Stimulated activated CD8-positive, alpha-beta memory T cell treated with anti-CD3 and anti-CD28 coated beads, Interleukin-15, amount 100 ng/mL, for 24 hours (primary cell): ENCODE results near the gene DAPK1.
"Not testable (repeated sequence)": the region's sequence is repeated elsewhere in the genome, so short reads cannot be mapped to it uniquely, and the experiment has no call there.

Source experiments
- DNase-seq: peaks from one replicate; pipeline ENCODE4 v3.0.0-alpha.2; 2020; ENCODE audit warnings: low read depth

Gene DAPK1

DNA sequence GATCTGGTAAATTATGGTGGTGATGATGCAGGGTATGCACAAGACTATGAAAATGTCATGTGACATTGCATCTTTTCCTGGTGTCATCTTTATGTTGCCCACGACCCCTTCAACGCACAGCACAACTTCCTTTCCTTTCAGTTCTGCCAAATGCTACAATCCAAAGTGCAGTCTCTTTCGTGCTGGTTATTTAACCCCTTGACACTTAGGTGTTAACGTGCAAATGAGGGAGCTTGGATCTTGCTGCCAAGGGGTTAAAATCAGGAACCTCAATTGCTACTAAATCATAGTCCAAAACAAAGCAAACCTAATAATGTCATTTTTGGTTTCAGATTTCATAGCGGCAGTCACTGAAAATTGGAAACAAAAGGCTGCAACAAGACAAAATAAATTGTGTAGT lies 244.2 kb downstream of the DAPK1 start:
- DNase-seq, result no peak

DNA sequence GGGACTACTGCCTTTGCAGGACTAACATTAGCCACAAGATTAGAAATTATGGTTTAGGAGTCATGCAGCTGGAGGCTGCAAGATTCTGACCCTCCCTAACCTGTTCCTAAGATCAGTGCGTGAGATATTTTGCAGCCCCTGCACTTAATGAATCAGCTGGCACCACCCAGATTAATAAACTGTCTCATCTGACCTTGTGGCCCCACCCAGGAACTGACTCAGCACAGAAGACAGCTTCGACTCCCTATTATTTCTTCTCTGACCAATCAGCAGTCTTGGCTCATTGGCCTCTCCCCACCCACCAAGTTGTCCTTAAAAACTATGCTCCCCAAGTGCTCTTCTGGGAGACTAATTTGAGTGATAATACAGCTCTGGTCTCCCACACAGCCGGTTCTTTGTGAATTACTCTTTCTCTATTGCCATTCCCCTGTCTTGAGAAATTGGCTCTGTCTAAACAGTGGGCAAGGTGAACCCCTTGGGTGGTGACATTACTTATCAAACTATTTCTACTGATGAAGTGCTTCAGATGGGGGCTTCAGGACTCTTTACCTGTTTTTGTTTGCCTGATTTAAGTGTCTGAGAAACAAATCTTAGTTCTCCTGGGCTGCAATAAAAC lies 245.3 kb downstream of the DAPK1 start:
- DNase-seq, result no peak

DNA sequence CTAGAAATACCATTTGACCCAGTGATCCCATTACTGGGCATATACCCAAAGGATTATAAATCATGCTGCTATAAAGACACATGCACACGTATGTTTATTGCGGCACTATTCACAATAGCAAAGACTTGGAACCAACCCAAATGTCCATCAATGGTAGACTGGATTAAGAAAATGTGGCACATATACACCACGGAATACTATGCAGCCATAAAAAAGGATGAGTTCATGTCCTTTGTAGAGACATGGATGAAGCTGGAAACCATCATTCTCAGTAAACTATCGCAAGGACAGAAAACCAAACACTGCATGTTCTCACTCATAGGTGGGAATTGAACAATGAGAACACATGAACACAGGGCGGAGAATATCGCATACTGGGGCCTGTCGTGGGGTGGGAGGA lies 246.6 kb downstream of the DAPK1 start:
- DNase-seq, result not testable (repeated sequence)

DNA sequence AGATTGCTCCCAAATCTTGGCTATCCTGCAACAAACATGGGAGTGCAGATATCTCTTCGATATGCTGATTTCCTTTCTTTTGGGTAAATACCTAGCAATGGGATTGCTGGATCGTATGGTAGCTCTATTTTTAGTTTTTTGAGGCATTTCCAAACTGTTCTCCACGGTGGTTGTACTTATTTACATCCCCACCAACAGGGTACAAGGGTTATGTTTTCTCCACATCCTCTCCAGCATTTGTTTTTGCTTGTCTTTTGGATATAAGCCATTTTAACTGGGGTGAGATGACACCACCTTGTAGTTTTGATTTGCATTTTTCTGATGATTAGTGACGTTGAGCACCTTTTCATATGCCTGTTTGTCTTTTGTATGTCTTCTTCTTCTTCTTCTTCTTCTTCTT lies 248.5 kb downstream of the DAPK1 start:
- no peak for DNase-seq

DNA sequence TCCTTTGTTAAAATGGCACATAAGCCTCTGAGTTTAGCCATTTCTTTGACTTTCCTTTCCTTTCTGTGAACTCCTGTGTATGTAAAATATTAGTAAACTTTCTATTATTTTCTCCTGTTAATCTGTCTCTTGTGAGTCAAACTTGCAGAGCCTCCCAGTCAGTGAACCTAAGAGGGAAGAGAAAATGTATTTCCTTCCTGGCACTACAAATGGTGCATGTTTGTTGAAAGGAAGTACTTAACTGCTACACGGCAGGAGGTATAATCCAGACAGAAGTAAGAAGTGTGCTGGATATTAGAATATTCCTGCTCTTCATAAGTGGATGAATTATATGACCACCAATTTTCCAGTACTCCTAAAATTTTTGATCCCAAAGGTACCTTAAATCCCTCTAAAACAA lies 251.2 kb downstream of the DAPK1 start:
- no peak for DNase-seq

DNA sequence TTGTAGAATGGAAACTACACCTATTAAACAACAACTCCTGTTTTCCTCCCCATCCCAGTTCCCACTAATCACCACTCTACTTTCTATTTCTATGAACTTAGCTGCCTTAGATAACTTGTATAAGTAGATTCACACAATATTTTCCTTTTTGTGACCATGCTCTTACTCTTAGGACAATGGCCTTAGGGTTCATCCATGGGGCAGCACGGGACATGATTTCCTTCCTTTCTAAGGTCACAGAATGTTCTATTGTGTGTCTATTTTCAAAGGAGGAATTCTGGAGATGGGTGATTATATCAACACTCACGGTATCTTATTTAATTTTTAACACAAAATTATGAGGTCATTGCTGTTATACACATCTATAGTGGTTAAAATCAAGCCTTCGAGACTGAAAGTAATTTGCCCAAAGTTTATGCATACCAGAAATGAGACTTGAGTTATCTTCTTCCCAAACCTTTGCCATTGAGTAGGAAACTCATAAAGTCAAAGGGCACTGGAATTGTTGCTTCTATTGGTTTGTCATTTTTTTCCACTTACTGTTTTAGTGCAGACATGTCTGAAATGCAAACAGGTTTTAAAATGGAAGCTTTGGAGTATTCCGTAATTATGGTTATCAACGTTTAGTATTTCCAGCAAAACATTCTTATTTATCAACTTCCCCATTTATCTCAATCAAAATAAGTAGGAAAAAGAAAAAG lies 251.8 kb downstream of the DAPK1 start:
- DNase-seq, result no peak

DNA sequence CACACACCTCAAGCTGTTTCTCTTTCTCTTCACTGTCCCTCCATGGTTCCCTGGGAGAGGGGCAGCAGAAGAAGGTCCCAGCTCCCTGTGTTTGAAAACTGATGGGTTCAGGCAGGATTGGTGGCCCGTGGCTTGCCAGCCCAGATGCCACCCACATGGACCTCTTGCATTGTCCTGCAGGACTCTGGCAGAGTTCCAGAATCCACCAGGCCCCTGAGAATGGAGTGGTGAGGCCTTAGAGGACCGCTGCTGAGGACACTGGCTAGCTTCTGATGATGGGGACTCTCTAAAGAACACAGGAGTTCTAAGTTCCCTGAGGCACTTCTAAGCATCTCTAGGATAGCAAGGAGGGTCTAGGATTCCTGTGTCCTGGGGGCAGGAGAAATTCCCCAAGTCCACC lies 253.1 kb downstream of the DAPK1 start:
- no peak for DNase-seq

DNA sequence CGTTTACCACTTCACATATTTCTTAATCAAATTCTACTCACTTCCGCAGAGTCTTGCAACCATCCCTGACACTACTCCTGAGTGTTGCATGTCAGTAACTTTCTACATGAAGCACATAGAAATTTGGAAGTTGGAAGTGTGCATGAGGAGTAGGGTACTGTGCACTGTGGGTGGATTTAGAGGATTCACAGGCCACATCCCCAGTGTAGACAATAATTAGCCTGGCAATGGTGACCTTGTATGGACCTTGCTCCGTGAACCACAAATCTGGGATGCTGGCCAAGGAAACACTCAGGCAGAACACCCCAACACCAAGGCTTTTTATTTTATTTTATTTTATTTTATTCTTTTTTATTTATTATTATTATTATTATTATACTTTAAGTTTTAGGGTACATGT lies 253.8 kb downstream of the DAPK1 start:
- no peak for DNase-seq

DNA sequence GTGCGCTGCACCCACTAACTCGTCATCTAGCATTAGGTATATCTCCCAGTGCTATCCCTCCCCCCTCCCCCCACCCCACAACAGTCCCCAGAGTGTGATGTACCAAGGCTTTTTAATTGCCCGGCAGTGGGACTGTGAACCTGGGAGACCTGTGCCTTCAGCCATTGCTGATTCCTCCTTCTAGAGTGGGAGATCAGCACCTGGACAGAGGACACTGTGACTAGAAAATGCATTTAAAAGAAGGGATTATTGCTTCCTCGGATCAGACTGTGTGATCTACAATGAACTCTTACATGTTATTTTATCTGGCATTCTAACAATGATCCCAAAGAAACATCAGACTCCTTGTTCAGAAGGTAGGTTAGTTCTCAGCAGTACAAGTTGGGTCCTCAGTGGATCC lies 254.2 kb downstream of the DAPK1 start:
- no peak for DNase-seq

DNA sequence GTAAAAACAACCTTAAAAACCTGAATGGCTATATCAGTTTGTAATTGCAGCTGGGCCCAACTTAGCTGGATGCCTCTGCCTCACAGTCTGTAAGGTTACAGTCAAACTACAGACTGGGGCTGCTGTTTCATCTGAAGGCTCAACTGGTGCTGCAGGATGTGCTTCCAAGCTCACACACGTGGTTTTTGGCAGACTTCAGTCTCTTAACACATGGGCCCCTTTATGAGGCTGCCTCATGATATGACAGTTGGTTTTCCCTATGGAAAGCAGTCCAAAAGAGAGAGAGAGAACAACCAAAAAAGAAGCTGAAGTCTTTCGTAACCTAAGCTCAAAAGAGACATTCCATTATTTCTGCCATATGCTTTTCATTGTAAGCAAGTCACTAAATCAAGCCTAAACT lies 255.6 kb downstream of the DAPK1 start:
- DNase-seq, result no peak
